Measurements from ENCODE around the gene GARS1. TPM values are rescaled to one million over a fixed set of nuclear protein-coding genes. Genes with fewer than 3 reads are reported as not detected.

The GARS1 gene
- total and polyA plus RNA-seq, 4 donors: 43.3 to 73.6 (median 67.8) TPM

DNA sequence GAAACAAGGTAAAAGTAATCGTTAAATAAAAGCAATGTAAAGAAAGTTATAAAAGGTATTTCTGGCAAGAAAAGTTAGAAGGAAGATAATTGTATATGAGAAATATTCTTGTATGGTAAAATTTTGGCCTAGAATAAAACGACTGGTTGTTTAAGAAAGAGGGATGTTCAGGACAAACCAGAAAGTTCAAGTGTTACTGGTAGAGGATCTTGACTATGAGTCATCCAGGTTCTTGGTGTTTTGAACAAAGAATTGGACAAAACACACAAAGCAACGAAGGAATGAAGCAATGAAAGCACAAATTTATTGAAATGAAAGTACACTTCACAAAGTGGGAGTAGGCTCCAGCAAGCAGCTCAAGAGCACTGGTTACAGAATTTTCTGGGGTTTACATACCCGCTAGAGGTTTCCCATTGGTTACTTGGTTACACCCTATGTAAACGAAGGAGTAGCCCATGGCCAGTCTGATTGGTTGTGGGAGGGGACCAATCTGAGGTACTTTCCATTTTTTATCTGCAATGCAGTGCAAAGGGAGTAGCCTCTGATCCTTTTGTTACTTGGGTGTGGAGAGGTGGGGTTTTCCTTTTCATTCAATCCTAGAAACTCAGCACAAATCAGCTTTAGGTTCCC is 22.4 kb upstream of the GARS1 start:
- WGBS: 80% methylated on average over 5 of the region's 5 CpGs
- H3K4me3 ChIP-seq (ENCODE audit: low read depth in 1 of 3, low read length in 3 of 3): no peak overlapping the region
- no peaks in the 10 kb centered on the region for H3K9me3 ChIP-seq (ENCODE audit: control insufficient read depth in 4 of 4, low read length in 3 of 4)
- no peak for DNase-seq (ENCODE audit: low spot score)
- no peak overlapping the region for H3K9ac ChIP-seq (ENCODE audit: low read depth in 1 of 2, low read length in 2 of 2)
- no peak overlapping the region for H3K27ac ChIP-seq (ENCODE audit: low read depth in 1 of 2, low read length in 2 of 2)
- H3K36me3 ChIP-seq (ENCODE audit: control insufficient read depth in 4 of 4, insufficient read depth in 3 of 4, low read depth in 1 of 4, low read length in 3 of 4): peaks cover 0 to 37% (median 15%) of the 10 kb centered on the region in 4 donors
- no peaks in the 10 kb centered on the region for H3K4me1 ChIP-seq (ENCODE audit: control insufficient read depth in 4 of 4, insufficient read depth in 4 of 4, low read length in 3 of 4)
- no peaks in the 10 kb centered on the region for H3K27me3 ChIP-seq (ENCODE audit: control insufficient read depth in 4 of 4, insufficient read depth in 4 of 4, low read length in 3 of 4)
- no peak for TF ChIP-seq RAD21 (IDR thresholded peaks at IDR 0.05)
- no peak for TF ChIP-seq FOXA1 (IDR thresholded peaks at IDR 0.05)
- no peak for TF ChIP-seq JUND (IDR thresholded peaks at IDR 0.05)
- TF ChIP-seq, protein P1, sequence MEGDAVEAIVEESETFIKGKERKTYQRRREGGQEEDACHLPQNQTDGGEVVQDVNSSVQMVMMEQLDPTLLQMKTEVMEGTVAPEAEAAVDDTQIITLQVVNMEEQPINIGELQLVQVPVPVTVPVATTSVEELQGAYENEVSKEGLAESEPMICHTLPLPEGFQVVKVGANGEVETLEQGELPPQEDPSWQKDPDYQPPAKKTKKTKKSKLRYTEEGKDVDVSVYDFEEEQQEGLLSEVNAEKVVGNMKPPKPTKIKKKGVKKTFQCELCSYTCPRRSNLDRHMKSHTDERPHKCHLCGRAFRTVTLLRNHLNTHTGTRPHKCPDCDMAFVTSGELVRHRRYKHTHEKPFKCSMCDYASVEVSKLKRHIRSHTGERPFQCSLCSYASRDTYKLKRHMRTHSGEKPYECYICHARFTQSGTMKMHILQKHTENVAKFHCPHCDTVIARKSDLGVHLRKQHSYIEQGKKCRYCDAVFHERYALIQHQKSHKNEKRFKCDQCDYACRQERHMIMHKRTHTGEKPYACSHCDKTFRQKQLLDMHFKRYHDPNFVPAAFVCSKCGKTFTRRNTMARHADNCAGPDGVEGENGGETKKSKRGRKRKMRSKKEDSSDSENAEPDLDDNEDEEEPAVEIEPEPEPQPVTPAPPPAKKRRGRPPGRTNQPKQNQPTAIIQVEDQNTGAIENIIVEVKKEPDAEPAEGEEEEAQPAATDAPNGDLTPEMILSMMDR (IDR thresholded peaks at IDR 0.05; ENCODE audit: low read depth, low read length, missing input control): no peak

DNA sequence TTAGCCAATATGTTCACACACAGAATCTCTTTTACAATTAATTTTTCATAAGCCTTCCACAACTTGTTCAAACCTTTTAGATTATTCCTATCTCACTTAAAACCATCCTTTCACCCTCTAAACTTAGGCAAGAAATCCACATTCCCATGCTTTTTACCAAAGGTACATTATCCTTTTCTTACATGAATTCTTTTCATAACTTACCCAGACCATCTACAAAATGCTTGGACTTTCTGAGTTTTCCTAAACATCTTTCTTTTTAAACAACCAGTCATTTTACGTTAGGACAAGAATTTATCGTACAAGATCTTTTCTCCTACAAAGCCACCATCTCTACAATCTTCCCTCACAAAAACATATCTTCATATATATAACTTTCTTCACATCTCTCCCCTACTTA is 18.8 kb upstream of the GARS1 start:
- Histone ChIP-seq H3K4me1 (ENCODE audit: control insufficient read depth in 4 of 4, insufficient read depth in 4 of 4, low read length in 3 of 4) (no peaks in the 10 kb centered on the region), H3K27ac (ENCODE audit: low read depth in 1 of 2, low read length in 2 of 2) (no peak overlapping the region), H3K27me3 (ENCODE audit: control insufficient read depth in 4 of 4, insufficient read depth in 4 of 4, low read length in 3 of 4) (no peaks in the 10 kb centered on the region), H3K36me3 (ENCODE audit: control insufficient read depth in 4 of 4, insufficient read depth in 3 of 4, low read depth in 1 of 4, low read length in 3 of 4) (peaks cover 2 to 45% (median 20%) of the 10 kb centered on the region in 4 donors), H3K4me3 (ENCODE audit: low read depth in 1 of 3, low read length in 3 of 3) (no peak overlapping the region), H3K9ac (ENCODE audit: low read depth in 1 of 2, low read length in 2 of 2) (no peak overlapping the region), H3K9me3 (ENCODE audit: control insufficient read depth in 4 of 4, low read length in 3 of 4) (no peaks in the 10 kb centered on the region)
- 99% methylated on average over 2 of the region's 2 CpGs for WGBS
- TF ChIP-seq, protein P2, sequence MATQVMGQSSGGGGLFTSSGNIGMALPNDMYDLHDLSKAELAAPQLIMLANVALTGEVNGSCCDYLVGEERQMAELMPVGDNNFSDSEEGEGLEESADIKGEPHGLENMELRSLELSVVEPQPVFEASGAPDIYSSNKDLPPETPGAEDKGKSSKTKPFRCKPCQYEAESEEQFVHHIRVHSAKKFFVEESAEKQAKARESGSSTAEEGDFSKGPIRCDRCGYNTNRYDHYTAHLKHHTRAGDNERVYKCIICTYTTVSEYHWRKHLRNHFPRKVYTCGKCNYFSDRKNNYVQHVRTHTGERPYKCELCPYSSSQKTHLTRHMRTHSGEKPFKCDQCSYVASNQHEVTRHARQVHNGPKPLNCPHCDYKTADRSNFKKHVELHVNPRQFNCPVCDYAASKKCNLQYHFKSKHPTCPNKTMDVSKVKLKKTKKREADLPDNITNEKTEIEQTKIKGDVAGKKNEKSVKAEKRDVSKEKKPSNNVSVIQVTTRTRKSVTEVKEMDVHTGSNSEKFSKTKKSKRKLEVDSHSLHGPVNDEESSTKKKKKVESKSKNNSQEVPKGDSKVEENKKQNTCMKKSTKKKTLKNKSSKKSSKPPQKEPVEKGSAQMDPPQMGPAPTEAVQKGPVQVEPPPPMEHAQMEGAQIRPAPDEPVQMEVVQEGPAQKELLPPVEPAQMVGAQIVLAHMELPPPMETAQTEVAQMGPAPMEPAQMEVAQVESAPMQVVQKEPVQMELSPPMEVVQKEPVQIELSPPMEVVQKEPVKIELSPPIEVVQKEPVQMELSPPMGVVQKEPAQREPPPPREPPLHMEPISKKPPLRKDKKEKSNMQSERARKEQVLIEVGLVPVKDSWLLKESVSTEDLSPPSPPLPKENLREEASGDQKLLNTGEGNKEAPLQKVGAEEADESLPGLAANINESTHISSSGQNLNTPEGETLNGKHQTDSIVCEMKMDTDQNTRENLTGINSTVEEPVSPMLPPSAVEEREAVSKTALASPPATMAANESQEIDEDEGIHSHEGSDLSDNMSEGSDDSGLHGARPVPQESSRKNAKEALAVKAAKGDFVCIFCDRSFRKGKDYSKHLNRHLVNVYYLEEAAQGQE (IDR thresholded peaks at IDR 0.05): no peak
- TF ChIP-seq GABPA (IDR thresholded peaks at IDR 0.05 in 1 of 2, conservative IDR thresholded peaks at IDR 0.05 in 1 of 2) (no peak), EGR1 (IDR thresholded peaks at IDR 0.05; ENCODE audit: low read depth in 2 of 2) (no peak), NR2F2 (IDR thresholded peaks at IDR 0.05) (no peak), HNF4A (conservative IDR thresholded peaks at IDR 0.05) (no peak)
- TF ChIP-seq, protein P1 (IDR thresholded peaks at IDR 0.05; ENCODE audit: low read depth, low read length, missing input control): no peak
- no peak for DNase-seq (ENCODE audit: low spot score)
